HepG2 (cell line): Measurements from ENCODE around the gene NCOA1.

ENCODE experiments used
- HNF4A ChIP-seq: sonication (generic); formaldehyde crosslinking; IDR thresholded peaks from 2 replicates; pipeline ENCODE4 v1.4.0; 2020; ENCODE audit warnings: missing genetic modification reagents
- NR2F1 ChIP-seq, 2 experiments: fragments of 450-650 bp in 1 of 2; formaldehyde crosslinking in 1 of 2; IDR thresholded peaks; 2 replicates each; pipeline versions ENCODE4 v1.5.0 to v1.6.1; 2016 to 2020; ENCODE audit warnings: mild to moderate bottlenecking in 1 of 2, missing compliant biosample characterization in 1 of 2, missing genetic modification reagents in 1 of 2, moderate library complexity in 1 of 2
- SIX4 ChIP-seq: sonication (generic); formaldehyde crosslinking; IDR thresholded peaks from 2 replicates; pipeline ENCODE4 v1.4.0; 2020; ENCODE audit warnings: missing genetic modification reagents
- TGIF2 ChIP-seq: IDR thresholded peaks from 2 replicates; pipeline ENCODE4 v1.6.1; 2016; ENCODE audit warnings: control low read depth, missing compliant biosample characterization
- ZFP36L1 ChIP-seq: sonication (generic); formaldehyde crosslinking; IDR thresholded peaks from 2 replicates; pipeline ENCODE4 v1.8.0; 2022; ENCODE audit warnings: mild to moderate bottlenecking, missing genetic modification reagents, moderate library complexity
- TF ChIP-seq, protein P1 (sequence below): sonication (generic); formaldehyde crosslinking; IDR thresholded peaks from 2 replicates; pipeline ENCODE4 v1.8.0; 2022; ENCODE audit warnings: missing genetic modification reagents, mild to moderate bottlenecking, borderline replicate concordance
- TF ChIP-seq, protein P2 (sequence below): sonication (generic); formaldehyde crosslinking; IDR thresholded peaks from 2 replicates; pipeline ENCODE4 v1.5.0; 2020; ENCODE audit warnings: mild to moderate bottlenecking, missing genetic modification reagents, moderate library complexity
- TF ChIP-seq, protein P3 (sequence below): sonication (generic); formaldehyde crosslinking; IDR thresholded peaks from 2 replicates; pipeline ENCODE4 v1.4.0; 2020; ENCODE audit warnings: mild to moderate bottlenecking, missing genetic modification reagents
- TF ChIP-seq, protein P4 (sequence below), 2 experiments: sonication (generic) in 1 of 2; formaldehyde crosslinking in 1 of 2; IDR thresholded peaks; 2 replicates each; pipeline versions ENCODE4 v1.5.1 to v1.6.1; 2011 to 2020; ENCODE audit warnings: borderline replicate concordance in 1 of 2, low read depth in 1 of 2, low read length in 1 of 2, mild to moderate bottlenecking in 1 of 2, missing genetic modification reagents in 1 of 2, moderate library complexity in 1 of 2
- TF ChIP-seq, protein P5 (sequence below): sonication (generic); formaldehyde crosslinking; IDR thresholded peaks from 2 replicates; pipeline ENCODE4 v1.5.1; 2020; ENCODE audit warnings: missing genetic modification reagents, mild to moderate bottlenecking, borderline replicate concordance

DNA sequence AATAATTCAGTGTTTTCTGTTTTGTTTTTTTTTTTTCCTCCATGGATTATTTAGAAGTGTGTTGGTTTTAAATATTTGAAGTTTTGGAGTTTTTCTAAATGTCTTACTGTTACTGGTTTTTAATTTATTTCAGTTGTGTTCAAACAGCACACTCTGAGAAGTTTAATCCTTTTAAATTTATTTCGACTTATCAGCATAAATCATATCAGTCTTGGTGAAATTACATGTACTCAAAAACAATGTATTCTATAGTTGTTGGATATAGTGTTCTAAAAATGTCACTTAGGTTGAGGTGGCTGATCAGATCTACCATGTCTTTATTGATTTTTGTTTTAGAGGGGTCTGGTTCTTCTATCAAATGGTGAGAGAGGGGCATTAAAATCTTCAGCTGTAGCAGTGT is 134.7 kb downstream of the NCOA1 start:
- TF ChIP-seq, protein P1, sequence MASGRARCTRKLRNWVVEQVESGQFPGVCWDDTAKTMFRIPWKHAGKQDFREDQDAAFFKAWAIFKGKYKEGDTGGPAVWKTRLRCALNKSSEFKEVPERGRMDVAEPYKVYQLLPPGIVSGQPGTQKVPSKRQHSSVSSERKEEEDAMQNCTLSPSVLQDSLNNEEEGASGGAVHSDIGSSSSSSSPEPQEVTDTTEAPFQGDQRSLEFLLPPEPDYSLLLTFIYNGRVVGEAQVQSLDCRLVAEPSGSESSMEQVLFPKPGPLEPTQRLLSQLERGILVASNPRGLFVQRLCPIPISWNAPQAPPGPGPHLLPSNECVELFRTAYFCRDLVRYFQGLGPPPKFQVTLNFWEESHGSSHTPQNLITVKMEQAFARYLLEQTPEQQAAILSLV = no peak
- TF ChIP-seq, protein P2, sequence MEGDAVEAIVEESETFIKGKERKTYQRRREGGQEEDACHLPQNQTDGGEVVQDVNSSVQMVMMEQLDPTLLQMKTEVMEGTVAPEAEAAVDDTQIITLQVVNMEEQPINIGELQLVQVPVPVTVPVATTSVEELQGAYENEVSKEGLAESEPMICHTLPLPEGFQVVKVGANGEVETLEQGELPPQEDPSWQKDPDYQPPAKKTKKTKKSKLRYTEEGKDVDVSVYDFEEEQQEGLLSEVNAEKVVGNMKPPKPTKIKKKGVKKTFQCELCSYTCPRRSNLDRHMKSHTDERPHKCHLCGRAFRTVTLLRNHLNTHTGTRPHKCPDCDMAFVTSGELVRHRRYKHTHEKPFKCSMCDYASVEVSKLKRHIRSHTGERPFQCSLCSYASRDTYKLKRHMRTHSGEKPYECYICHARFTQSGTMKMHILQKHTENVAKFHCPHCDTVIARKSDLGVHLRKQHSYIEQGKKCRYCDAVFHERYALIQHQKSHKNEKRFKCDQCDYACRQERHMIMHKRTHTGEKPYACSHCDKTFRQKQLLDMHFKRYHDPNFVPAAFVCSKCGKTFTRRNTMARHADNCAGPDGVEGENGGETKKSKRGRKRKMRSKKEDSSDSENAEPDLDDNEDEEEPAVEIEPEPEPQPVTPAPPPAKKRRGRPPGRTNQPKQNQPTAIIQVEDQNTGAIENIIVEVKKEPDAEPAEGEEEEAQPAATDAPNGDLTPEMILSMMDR (CRISPR knock-in tag) = no peak
- TF ChIP-seq, protein P3, sequence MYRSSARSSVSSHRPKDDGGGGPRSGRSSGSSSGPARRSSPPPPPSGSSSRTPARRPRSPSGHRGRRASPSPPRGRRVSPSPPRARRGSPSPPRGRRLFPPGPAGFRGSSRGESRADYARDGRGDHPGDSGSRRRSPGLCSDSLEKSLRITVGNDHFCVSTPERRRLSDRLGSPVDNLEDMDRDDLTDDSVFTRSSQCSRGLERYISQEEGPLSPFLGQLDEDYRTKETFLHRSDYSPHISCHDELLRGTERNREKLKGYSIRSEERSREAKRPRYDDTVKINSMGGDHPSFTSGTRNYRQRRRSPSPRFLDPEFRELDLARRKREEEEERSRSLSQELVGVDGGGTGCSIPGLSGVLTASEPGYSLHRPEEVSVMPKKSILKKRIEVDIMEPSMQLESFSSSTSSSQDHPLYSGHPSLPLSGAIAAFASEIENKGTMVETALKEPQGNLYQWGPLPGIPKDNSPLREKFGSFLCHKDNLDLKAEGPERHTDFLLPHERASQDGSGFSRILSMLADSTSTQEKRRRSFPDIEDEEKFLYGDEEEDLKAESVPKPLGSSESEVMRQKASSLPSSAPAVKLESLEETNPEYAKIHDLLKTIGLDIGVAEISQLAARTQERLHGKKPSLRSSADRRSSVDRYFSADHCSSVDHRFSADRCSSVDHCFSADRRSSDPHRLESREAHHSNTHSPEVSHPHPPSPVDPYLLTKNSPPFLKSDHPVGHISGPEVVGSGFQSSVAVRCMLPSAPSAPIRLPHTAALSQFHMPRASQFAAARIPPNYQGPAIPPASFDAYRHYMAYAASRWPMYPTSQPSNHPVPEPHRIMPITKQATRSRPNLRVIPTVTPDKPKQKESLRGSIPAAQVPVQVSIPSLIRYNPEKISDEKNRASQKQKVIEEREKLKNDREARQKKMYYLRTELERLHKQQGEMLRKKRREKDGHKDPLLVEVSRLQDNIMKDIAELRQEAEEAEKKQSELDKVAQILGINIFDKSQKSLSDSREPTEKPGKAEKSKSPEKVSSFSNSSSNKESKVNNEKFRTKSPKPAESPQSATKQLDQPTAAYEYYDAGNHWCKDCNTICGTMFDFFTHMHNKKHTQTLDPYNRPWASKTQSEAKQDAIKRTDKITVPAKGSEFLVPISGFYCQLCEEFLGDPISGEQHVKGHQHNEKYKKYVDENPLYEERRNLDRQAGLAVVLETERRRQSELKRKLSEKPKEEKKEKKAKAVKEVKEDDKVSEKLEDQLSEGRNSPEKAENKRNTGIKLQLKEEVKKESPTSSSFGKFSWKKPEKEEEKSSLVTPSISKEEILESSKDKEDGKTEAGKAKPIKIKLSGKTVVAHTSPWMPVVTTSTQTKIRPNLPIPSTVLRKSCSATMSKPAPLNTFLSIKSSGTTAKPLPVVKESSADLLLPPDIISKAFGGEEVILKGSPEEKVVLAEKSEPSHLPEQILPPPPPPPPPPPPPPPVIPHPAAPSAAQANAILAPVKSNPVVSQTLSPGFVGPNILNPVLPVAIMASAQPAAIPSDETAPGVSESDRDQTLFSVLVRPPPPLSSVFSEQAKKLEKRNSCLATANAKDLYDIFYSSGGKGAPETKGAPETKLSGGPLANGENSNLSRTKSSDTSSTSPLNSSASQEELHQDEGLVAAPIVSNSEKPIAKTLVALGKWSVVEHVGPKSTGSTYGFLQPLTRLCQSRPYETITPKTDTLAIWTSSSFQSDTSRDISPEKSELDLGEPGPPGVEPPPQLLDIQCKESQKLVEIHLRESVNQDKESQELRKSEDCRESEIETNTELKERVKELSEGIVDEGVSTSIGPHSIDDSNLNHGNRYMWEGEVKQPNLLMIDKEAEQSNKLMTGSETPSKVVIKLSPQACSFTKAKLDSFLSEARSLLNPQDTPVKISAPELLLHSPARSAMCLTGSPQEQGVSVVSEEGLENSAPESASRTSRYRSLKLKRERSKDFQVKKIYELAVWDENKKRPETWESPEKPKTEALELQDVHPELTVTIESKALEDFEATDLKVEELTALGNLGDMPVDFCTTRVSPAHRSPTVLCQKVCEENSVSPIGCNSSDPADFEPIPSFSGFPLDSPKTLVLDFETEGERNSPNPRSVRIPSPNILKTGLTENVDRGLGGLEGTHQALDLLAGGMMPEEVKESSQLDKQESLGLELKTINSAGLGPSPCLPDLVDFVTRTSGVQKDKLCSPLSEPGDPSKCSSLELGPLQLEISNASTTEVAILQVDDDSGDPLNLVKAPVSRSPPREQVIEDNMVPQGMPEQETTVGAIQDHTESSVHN (CRISPR knock-in tag) = no peak
- TF ChIP-seq, protein P4, sequence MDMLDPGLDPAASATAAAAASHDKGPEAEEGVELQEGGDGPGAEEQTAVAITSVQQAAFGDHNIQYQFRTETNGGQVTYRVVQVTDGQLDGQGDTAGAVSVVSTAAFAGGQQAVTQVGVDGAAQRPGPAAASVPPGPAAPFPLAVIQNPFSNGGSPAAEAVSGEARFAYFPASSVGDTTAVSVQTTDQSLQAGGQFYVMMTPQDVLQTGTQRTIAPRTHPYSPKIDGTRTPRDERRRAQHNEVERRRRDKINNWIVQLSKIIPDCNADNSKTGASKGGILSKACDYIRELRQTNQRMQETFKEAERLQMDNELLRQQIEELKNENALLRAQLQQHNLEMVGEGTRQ (IDR thresholded peaks at IDR 0.05; ENCODE audit: low read depth, low read length) = no peak
- TF ChIP-seq, protein P4 (CRISPR knock-in tag; IDR thresholded peaks at IDR 0.05; ENCODE audit: borderline replicate concordance) = no peak
- TF ChIP-seq HNF4A (CRISPR knock-in tag) (no peak), TGIF2 (CRISPR knock-in tag) (no peak), SIX4 (CRISPR knock-in tag) (no peak), NR2F1 (CRISPR knock-in tag; IDR thresholded peaks at IDR 0.05) (no peak), ZFP36L1 (CRISPR knock-in tag) (no peak)
- TF ChIP-seq, protein P5, sequence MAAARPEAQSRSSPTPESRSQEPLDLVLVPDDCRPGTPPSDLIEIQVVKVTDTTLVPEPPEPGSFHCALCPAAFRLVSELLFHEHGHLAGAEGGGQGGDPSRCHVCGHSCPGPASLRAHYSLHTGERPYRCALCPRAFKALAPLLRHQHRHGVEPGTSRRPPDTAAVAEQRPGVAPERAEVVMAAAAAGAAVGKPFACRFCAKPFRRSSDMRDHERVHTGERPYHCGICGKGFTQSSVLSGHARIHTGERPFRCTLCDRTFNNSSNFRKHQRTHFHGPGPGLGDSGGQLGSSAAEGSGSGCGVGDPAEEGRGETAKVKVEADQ (CRISPR knock-in tag) = no peak
